HG03469 (cell line): ENCODE measurements around the gene TRO.

ENCODE experiments used
- ATAC-seq: cut with Tn5 transposase; IDR thresholded peaks from one replicate; pipeline ENCODE4 v1.9.1; 2021; ENCODE audit warnings: mild to moderate bottlenecking, moderate library complexity, moderate number of reproducible peaks; ENCODE audit not compliant: unreplicated experiment

Gene TRO

GRCh38 chrX:54920610-54921426 lies at the start of gene TRO:
TRO (plus strand) TSS chrX:54920824; CDS start chrX:54922247, 1,423 bp downstream.
- no peak for ATAC-seq

GRCh38 chrX:54885740-54886139 lies 34.9 kb upstream of the TRO start:
- ATAC-seq = no peak

- no peak for ATAC-seq
Measured at GRCh38 chrX:54891573-54891972, 29.1 kb upstream of the TRO start.

GRCh38 chrX:54894159-54894558 lies 26.5 kb upstream of the TRO start:
- ATAC-seq = no peak

- ATAC-seq = no peak
Measured at GRCh38 chrX:54909941-54910340, 10.7 kb upstream of the TRO start.

GRCh38 chrX:54921427-54922021 lies 900 bp downstream of the TRO start:
- no peak for ATAC-seq

- no peak for ATAC-seq
Measured at GRCh38 chrX:54922547-54922946, 1.9 kb downstream of the TRO start.

GRCh38 chrX:54923376-54923775 lies 2.8 kb downstream of the TRO start:
- ATAC-seq = no peak

- no peak for ATAC-seq
Measured at GRCh38 chrX:54926978-54927377, 6.4 kb downstream of the TRO start.

- no peak for ATAC-seq
Measured at GRCh38 chrX:54928876-54929275, 8.3 kb downstream of the TRO start.

- no peak for ATAC-seq
Measured at GRCh38 chrX:54930291-54931049, 9.8 kb downstream of the TRO start.

GRCh38 chrX:54931107-54931506 lies 10.5 kb downstream of the TRO start:
- no peak for ATAC-seq

GRCh38 chrX:54933150-54933826 lies 12.7 kb downstream of the TRO start:
- ATAC-seq = no peak

GRCh38 chrX:54934058-54934457 lies 13.4 kb downstream of the TRO start:
- ATAC-seq = no peak

- ATAC-seq = no peak
Measured at GRCh38 chrX:54934890-54935289, 14.3 kb downstream of the TRO start.

GRCh38 chrX:54935306-54935705 lies 14.7 kb downstream of the TRO start:
- no peak for ATAC-seq

- ATAC-seq = no peak
Measured at GRCh38 chrX:54937416-54937815, 16.8 kb downstream of the TRO start.

GRCh38 chrX:54944816-54945215 lies 24.2 kb downstream of the TRO start:
- ATAC-seq = no peak

GRCh38 chrX:54945224-54945623 lies 24.6 kb downstream of the TRO start:
- ATAC-seq = no peak

GRCh38 chrX:54950730-54951375 lies 30.2 kb downstream of the TRO start:
- no peak for ATAC-seq

- no peak for ATAC-seq
Measured at GRCh38 chrX:54961750-54962149, 41.1 kb downstream of the TRO start.
